ENCODE data around the gene SCGB1C2. TPM values are rescaled to one million over a fixed set of nuclear protein-coding genes. Genes with fewer than 3 reads are reported as not detected.

The SCGB1C2 gene
- total RNA-seq, 1 donor from 2014 or later, result not detected

DNA sequence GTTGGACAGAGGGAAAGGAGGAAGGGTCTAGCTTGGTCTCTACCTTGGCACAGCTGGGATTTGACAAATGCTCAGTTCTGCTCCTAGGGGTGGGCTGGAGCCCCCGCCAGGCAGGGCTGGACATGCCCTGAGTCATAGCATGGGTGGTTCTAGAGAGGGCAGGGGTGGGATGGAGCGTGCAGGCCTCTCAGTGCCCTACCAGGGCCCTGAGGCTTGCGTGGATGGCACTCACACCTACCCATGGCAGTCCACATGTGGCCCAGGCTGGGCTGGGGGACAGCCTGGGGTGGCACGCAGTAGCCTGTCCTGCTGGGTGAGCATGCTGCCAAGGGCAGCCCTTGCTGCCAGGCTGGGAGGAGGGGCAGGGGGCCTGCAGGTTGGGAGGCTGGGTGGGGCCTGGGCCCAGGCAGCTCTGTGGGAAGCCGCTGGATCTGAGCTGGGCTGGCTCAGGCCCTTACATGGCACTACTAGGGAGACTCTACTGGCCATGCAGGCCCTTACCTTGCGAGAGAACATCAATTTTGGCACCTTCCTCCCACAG lies 32.8 kb downstream of the SCGB1C2 start:
- TF ChIP-seq, protein P1, sequence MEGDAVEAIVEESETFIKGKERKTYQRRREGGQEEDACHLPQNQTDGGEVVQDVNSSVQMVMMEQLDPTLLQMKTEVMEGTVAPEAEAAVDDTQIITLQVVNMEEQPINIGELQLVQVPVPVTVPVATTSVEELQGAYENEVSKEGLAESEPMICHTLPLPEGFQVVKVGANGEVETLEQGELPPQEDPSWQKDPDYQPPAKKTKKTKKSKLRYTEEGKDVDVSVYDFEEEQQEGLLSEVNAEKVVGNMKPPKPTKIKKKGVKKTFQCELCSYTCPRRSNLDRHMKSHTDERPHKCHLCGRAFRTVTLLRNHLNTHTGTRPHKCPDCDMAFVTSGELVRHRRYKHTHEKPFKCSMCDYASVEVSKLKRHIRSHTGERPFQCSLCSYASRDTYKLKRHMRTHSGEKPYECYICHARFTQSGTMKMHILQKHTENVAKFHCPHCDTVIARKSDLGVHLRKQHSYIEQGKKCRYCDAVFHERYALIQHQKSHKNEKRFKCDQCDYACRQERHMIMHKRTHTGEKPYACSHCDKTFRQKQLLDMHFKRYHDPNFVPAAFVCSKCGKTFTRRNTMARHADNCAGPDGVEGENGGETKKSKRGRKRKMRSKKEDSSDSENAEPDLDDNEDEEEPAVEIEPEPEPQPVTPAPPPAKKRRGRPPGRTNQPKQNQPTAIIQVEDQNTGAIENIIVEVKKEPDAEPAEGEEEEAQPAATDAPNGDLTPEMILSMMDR (IDR thresholded peaks at IDR 0.05), result no peak
- Mint-ChIP-seq H3K4me3 (ENCODE audit: unreplicated experiment) (no peak overlapping the region), H3K4me1 (ENCODE audit: low read depth) (no peaks in the 10 kb centered on the region), H3K36me3 (ENCODE audit: low read depth) (no peaks in the 10 kb centered on the region), H3K9me3 (ENCODE audit: low read depth) (no peaks in the 10 kb centered on the region), H3K27me3 (ENCODE audit: low read depth) (peaks cover 7% of the 10 kb centered on the region), H3K27ac (ENCODE audit: unreplicated experiment) (no peak overlapping the region)
- DNase-seq (ENCODE audit: low spot score), result no peak

DNA sequence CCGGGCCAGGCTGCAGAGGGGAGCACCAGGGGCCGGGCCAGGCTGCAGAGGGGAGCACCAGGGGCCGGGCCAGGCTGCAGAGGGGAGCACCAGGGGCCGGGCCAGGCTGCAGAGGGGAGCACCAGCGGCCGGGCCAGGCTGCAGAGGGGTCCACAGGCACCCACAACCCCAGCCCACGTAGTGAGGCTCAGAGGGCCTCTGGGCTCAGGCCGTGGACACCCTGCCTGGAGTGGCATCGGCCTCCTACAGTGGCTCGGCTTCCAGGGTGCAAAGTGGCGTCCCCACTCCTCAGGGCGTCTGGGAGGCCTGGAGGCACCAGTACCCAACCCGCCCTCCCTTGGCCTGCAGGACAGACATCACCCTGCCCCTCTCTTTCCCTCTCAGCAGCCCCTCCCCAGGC lies 34.5 kb downstream of the SCGB1C2 start:
- DNase-seq (ENCODE audit: low spot score), result no peak
- Mint-ChIP-seq H3K4me3 (ENCODE audit: unreplicated experiment) (no peak overlapping the region), H3K27me3 (ENCODE audit: low read depth) (peaks cover 7% of the 10 kb centered on the region), H3K4me1 (ENCODE audit: low read depth) (no peaks in the 10 kb centered on the region), H3K9me3 (ENCODE audit: low read depth) (no peaks in the 10 kb centered on the region), H3K27ac (ENCODE audit: unreplicated experiment) (no peak overlapping the region), H3K36me3 (ENCODE audit: low read depth) (no peaks in the 10 kb centered on the region)
- TF ChIP-seq, protein P1 (IDR thresholded peaks at IDR 0.05), result no peak

DNA sequence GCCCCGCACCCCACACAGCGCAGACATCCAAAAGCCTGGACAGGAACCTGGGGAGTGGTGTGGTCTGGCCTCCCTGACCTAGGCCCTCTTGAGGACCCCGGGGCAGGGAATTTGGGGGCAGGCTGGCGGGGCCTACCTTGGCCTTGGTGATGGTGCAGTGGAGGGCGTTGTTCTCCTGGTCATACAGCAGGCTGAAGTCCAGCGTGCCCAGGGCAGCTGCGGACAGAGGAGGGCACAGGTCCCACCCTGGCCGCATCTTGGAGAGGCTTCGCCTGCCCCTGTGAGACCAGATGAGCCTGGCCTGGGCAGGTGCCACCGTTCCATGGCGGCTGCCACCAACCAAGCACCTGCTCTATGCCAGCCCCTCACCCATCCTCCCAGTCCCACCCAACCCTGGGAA lies 35.0 kb downstream of the SCGB1C2 start:
- Mint-ChIP-seq H3K27me3 (ENCODE audit: low read depth) (peaks cover 10% of the 10 kb centered on the region), H3K9me3 (ENCODE audit: low read depth) (no peaks in the 10 kb centered on the region), H3K4me1 (ENCODE audit: low read depth) (no peaks in the 10 kb centered on the region), H3K27ac (ENCODE audit: unreplicated experiment) (no peak overlapping the region), H3K4me3 (ENCODE audit: unreplicated experiment) (no peak overlapping the region), H3K36me3 (ENCODE audit: low read depth) (no peaks in the 10 kb centered on the region)
- no peak for DNase-seq (ENCODE audit: low spot score)
- TF ChIP-seq, protein P1 (IDR thresholded peaks at IDR 0.05), result no peak

DNA sequence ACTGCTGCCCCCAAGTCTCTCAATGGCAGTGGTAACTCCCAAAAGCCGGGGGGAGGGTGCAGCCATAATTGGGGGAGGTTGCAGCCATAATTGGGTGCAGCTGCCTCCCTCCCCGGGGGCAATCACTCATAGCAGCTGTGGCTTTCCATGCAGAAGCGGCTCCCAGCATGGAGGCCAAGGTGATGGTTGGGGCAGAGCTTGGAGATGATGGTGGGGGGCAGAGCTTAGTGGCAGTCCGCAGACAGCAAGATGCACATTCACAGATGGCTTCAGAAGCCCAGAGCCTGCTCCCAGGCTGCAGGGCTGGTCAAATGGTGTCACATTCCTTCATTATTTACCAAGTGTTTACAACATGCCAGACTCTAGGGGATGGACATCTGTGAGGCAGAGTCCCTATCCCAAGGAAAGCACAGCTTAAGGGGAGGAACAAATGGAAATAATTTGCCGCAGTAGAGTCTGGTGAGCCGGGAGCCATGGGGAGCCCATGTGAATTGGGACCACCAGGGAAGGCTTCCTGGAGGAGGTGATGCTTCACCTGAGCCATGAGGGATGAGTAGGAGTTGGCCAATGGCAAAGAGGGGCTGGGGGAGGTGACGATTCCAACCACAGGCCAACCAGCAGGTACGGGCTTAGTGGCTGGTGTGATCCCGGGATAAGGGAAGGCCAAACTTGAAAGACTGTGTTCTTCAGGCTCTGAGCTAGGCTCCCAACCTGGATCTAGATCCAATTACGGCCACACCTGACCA lies 36.0 kb downstream of the SCGB1C2 start:
- Mint-ChIP-seq H3K27me3 (ENCODE audit: low read depth) (peaks cover 18% of the 10 kb centered on the region), H3K27ac (ENCODE audit: unreplicated experiment) (no peak overlapping the region), H3K4me1 (ENCODE audit: low read depth) (no peaks in the 10 kb centered on the region), H3K36me3 (ENCODE audit: low read depth) (no peaks in the 10 kb centered on the region), H3K9me3 (ENCODE audit: low read depth) (no peaks in the 10 kb centered on the region), H3K4me3 (ENCODE audit: unreplicated experiment) (no peak overlapping the region)
- DNase-seq (ENCODE audit: low spot score), result no peak
- TF ChIP-seq, protein P1 (IDR thresholded peaks at IDR 0.05), result no peak

DNA sequence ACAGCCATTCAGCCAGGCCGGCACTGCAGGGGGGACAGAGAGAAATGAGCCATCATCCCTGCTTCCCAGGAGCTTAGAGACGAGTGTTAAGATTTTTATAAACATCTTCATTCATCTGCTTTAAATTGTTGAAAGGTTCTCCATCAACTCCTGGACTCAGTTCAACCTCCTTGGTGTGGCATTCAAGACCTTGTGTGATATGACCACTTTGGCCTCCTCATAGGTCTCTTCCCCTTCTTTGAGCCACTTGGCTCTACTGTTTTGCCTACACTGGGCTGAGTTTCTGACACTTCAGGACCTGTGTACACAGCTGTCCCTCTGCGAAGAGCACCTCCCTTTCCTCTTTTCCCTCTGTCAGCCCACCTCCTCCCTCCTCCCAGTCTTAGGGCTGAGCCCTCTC lies 39.8 kb downstream of the SCGB1C2 start:
- H3K27me3 Mint-ChIP-seq (ENCODE audit: low read depth), result peaks cover 20% of the 10 kb centered on the region
- H3K4me1 Mint-ChIP-seq (ENCODE audit: low read depth), result peaks cover 4% of the 10 kb centered on the region
- TF ChIP-seq, protein P1 (IDR thresholded peaks at IDR 0.05), result no peak
- no peaks in the 10 kb centered on the region for H3K36me3 Mint-ChIP-seq (ENCODE audit: low read depth)
- no peak overlapping the region for H3K4me3 Mint-ChIP-seq (ENCODE audit: unreplicated experiment)
- no peak overlapping the region for H3K27ac Mint-ChIP-seq (ENCODE audit: unreplicated experiment)
- no peak for DNase-seq (ENCODE audit: low spot score)
- H3K9me3 Mint-ChIP-seq (ENCODE audit: low read depth), result no peaks in the 10 kb centered on the region

All from chondrocyte (in vitro differentiated cells).